ENCODE results near the gene FCRL6. TPM values are rescaled to one million over a fixed set of nuclear protein-coding genes. Genes with fewer than 3 reads are reported as not detected.

FCRL6 gene
- total RNA-seq, 1 donor from 2014 or later, result not detected

DNA sequence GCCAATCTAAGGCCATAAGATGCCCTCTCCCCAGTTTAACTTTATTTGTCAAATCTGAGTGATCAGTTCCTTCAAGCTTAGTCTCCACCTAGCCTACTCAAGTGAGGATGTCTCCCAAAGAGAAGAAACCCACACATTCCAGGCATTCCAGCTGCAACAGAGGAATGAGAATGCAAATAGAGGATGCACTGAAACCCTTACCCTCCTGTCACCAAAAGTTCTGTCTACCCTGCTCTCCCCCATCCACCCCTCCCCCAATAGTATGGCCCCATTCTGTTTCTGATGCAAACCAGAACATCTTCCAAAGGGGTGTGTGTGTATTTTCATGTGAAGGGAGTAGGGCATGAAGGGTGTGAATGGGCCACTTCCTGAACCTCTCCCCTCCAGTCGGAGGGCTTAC is 18.4 kb upstream of the FCRL6 start:
- Histone ChIP-seq H3K79me2 (ENCODE audit: insufficient read depth, low read length) (no peaks in the 10 kb centered on the region), H3K27me3 (ENCODE audit: insufficient read depth, low read length) (no peaks in the 10 kb centered on the region), H4K20me1 (ENCODE audit: insufficient read depth, low read length) (no peaks in the 10 kb centered on the region), H3K4me3 (ENCODE audit: insufficient read depth, low read depth, low read length) (no peak overlapping the region), H3K27ac (ENCODE audit: low read depth, low read length) (no peak overlapping the region), H3K4me2 (ENCODE audit: low read length) (no peak overlapping the region), H3K9ac (ENCODE audit: low read length) (no peak overlapping the region), H2AFZ (ENCODE audit: low read depth, low read length) (no peak overlapping the region), H3K36me3 (ENCODE audit: insufficient read depth, low read length) (no peaks in the 10 kb centered on the region), H3K4me1 (ENCODE audit: insufficient read depth, low read length) (peaks cover 11% of the 10 kb centered on the region), H3K9me3 (ENCODE audit: insufficient read depth, low read depth, low read length) (no peaks in the 10 kb centered on the region)
- Mint-ChIP-seq H3K4me3 (ENCODE audit: unreplicated experiment) (no peak overlapping the region), H3K4me1 (ENCODE audit: low read depth, unreplicated experiment) (peaks cover 20% of the 10 kb centered on the region), H3K36me3 (ENCODE audit: low read depth, unreplicated experiment) (peaks cover 2% of the 10 kb centered on the region), H3K9me3 (ENCODE audit: unreplicated experiment) (peaks cover 3% of the 10 kb centered on the region), H3K27ac (ENCODE audit: unreplicated experiment) (no peak overlapping the region), H3K27me3 (ENCODE audit: low read depth, unreplicated experiment) (no peaks in the 10 kb centered on the region)
- DNase-seq (ENCODE audit: low read depth) (no peak), FAIRE-seq (no peak)
- TF ChIP-seq, protein P1, sequence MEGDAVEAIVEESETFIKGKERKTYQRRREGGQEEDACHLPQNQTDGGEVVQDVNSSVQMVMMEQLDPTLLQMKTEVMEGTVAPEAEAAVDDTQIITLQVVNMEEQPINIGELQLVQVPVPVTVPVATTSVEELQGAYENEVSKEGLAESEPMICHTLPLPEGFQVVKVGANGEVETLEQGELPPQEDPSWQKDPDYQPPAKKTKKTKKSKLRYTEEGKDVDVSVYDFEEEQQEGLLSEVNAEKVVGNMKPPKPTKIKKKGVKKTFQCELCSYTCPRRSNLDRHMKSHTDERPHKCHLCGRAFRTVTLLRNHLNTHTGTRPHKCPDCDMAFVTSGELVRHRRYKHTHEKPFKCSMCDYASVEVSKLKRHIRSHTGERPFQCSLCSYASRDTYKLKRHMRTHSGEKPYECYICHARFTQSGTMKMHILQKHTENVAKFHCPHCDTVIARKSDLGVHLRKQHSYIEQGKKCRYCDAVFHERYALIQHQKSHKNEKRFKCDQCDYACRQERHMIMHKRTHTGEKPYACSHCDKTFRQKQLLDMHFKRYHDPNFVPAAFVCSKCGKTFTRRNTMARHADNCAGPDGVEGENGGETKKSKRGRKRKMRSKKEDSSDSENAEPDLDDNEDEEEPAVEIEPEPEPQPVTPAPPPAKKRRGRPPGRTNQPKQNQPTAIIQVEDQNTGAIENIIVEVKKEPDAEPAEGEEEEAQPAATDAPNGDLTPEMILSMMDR (IDR thresholded peaks at IDR 0.05; ENCODE audit: insufficient read depth, low read depth, low read length), result no peak
- TF ChIP-seq EZH2 (IDR thresholded peaks at IDR 0.05; ENCODE audit: insufficient read depth, low read length), result no peak

DNA sequence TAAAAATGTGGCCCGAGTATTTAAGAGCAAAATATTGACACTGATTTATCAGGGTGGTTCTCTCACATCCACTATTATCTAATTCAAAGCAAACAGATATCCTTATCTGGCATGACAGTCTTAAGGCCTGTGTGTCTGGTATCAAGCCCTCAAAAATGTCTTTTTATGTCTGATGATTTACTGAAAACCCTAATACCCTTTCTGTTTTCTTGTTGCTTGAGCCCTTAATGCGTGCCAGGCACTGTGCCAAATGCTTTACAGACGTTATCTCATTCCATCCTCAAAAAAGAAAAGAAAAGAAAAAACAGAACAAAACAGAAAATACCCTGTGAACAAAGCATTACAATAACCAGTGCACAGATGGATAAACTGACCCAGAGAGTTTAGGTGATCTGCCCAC is 15.7 kb upstream of the FCRL6 start:
- TF ChIP-seq, protein P1 (IDR thresholded peaks at IDR 0.05; ENCODE audit: insufficient read depth, low read depth, low read length), result no peak
- no peak for TF ChIP-seq EZH2 (IDR thresholded peaks at IDR 0.05; ENCODE audit: insufficient read depth, low read length)
- FAIRE-seq, result no peak
- H3K79me2 ChIP-seq (ENCODE audit: insufficient read depth, low read length), result no peaks in the 10 kb centered on the region

DNA sequence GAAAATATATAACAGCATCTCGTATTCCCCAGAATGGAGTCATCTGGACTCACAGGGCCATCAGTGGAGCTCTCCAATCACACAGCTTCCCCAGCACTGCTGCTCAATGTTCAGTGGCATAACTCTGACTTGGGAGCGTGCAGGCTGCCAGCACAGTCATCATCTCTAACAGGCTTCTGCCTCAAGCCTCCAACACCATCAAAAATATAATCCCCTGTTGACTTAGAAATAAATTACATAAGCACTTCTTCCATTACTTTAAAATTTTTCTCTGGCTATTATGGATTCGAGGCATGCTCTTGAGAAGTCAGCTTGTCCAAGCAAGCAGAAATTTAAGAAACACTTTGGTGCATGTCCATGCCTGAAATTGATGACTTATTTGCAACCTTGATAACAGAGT is 15.2 kb upstream of the FCRL6 start:
- Histone ChIP-seq H3K9ac (ENCODE audit: low read length) (no peak overlapping the region), H3K79me2 (ENCODE audit: insufficient read depth, low read length) (no peaks in the 10 kb centered on the region), H3K4me2 (ENCODE audit: low read length) (no peak overlapping the region), H3K27ac (ENCODE audit: low read depth, low read length) (no peak overlapping the region), H3K27me3 (ENCODE audit: insufficient read depth, low read length) (no peaks in the 10 kb centered on the region), H3K36me3 (ENCODE audit: insufficient read depth, low read length) (no peaks in the 10 kb centered on the region), H3K4me3 (ENCODE audit: insufficient read depth, low read depth, low read length) (no peak overlapping the region), H3K4me1 (ENCODE audit: insufficient read depth, low read length) (no peaks in the 10 kb centered on the region), H2AFZ (ENCODE audit: low read depth, low read length) (no peak overlapping the region), H3K9me3 (ENCODE audit: insufficient read depth, low read depth, low read length) (no peaks in the 10 kb centered on the region), H4K20me1 (ENCODE audit: insufficient read depth, low read length) (no peaks in the 10 kb centered on the region)
- Mint-ChIP-seq H3K4me1 (ENCODE audit: low read depth, unreplicated experiment) (peaks cover 11% of the 10 kb centered on the region), H3K27ac (ENCODE audit: unreplicated experiment) (no peak overlapping the region), H3K9me3 (ENCODE audit: unreplicated experiment) (peaks cover 3% of the 10 kb centered on the region), H3K4me3 (ENCODE audit: unreplicated experiment) (no peak overlapping the region), H3K36me3 (ENCODE audit: low read depth, unreplicated experiment) (no peaks in the 10 kb centered on the region), H3K27me3 (ENCODE audit: low read depth, unreplicated experiment) (no peaks in the 10 kb centered on the region)
- no peak for TF ChIP-seq EZH2 (IDR thresholded peaks at IDR 0.05; ENCODE audit: insufficient read depth, low read length)
- TF ChIP-seq, protein P1 (IDR thresholded peaks at IDR 0.05; ENCODE audit: insufficient read depth, low read depth, low read length), result no peak
- FAIRE-seq (no peak), DNase-seq (ENCODE audit: low read depth) (no peak)

More for the DNA sequence above, 15.7 kb upstream of the FCRL6 start:
- Histone ChIP-seq H4K20me1 (ENCODE audit: insufficient read depth, low read length) (no peaks in the 10 kb centered on the region), H3K36me3 (ENCODE audit: insufficient read depth, low read length) (no peaks in the 10 kb centered on the region), H3K9ac (ENCODE audit: low read length) (no peak overlapping the region), H3K27ac (ENCODE audit: low read depth, low read length) (no peak overlapping the region), H2AFZ (ENCODE audit: low read depth, low read length) (no peak overlapping the region), H3K9me3 (ENCODE audit: insufficient read depth, low read depth, low read length) (no peaks in the 10 kb centered on the region), H3K4me3 (ENCODE audit: insufficient read depth, low read depth, low read length) (no peak overlapping the region), H3K4me2 (ENCODE audit: low read length) (no peak overlapping the region), H3K4me1 (ENCODE audit: insufficient read depth, low read length) (peaks cover 5% of the 10 kb centered on the region), H3K27me3 (ENCODE audit: insufficient read depth, low read length) (no peaks in the 10 kb centered on the region)
- Mint-ChIP-seq H3K9me3 (ENCODE audit: unreplicated experiment) (peaks cover 3% of the 10 kb centered on the region), H3K27me3 (ENCODE audit: low read depth, unreplicated experiment) (no peaks in the 10 kb centered on the region), H3K36me3 (ENCODE audit: low read depth, unreplicated experiment) (peaks cover under 1% of the 10 kb centered on the region), H3K4me3 (ENCODE audit: unreplicated experiment) (no peak overlapping the region), H3K27ac (ENCODE audit: unreplicated experiment) (no peak overlapping the region), H3K4me1 (ENCODE audit: low read depth, unreplicated experiment) (peaks cover 15% of the 10 kb centered on the region)
- DNase-seq (ENCODE audit: low read depth), result no peak

Data from astrocyte (in vitro differentiated cells and primary cell).